Measurements from ENCODE around the gene BRIP1. TPM values are rescaled to one million over a fixed set of nuclear protein-coding genes. Genes with fewer than 3 reads are reported as not detected.

The BRIP1 gene
- total and polyA plus RNA-seq, 2 donors (not counting 1 experiment from before 2014, with no cell fraction given): 4.0 to 8.1 TPM

- no peaks in the 10 kb centered on the region for H3K9me3 ChIP-seq (ENCODE audit: control insufficient read depth, insufficient read depth, low read depth, low read length)
- no peaks in the 10 kb centered on the region for H4K20me1 ChIP-seq (ENCODE audit: control insufficient read depth, extremely low read depth, insufficient read depth, low read length)
- no peak overlapping the region for H3K27ac ChIP-seq (ENCODE audit: insufficient read depth, low read length)
- H3K79me2 ChIP-seq (ENCODE audit: control insufficient read depth, insufficient read depth, low read length): no peaks in the 10 kb centered on the region
- no peak overlapping the region for H3K4me3 ChIP-seq (replicated peaks in 1 of 4; ENCODE audit: control extremely low read depth in 1 of 4, insufficient read depth in 1 of 4, low read depth in 3 of 4, low read length in 4 of 4)
- no peak overlapping the region for H2AFZ ChIP-seq (ENCODE audit: low read length)
- H3K36me3 ChIP-seq (ENCODE audit: control insufficient read depth, insufficient read depth, low read length): no peaks in the 10 kb centered on the region
- no peak overlapping the region for H3K4me2 ChIP-seq (ENCODE audit: extremely low read depth, insufficient read depth, low read length)
- H3K9ac ChIP-seq (ENCODE audit: insufficient read depth, low read length): no peak overlapping the region
- TF ChIP-seq, protein P1, sequence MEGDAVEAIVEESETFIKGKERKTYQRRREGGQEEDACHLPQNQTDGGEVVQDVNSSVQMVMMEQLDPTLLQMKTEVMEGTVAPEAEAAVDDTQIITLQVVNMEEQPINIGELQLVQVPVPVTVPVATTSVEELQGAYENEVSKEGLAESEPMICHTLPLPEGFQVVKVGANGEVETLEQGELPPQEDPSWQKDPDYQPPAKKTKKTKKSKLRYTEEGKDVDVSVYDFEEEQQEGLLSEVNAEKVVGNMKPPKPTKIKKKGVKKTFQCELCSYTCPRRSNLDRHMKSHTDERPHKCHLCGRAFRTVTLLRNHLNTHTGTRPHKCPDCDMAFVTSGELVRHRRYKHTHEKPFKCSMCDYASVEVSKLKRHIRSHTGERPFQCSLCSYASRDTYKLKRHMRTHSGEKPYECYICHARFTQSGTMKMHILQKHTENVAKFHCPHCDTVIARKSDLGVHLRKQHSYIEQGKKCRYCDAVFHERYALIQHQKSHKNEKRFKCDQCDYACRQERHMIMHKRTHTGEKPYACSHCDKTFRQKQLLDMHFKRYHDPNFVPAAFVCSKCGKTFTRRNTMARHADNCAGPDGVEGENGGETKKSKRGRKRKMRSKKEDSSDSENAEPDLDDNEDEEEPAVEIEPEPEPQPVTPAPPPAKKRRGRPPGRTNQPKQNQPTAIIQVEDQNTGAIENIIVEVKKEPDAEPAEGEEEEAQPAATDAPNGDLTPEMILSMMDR (conservative IDR thresholded peaks at IDR 0.05 in 1 of 2, IDR thresholded peaks at IDR 0.05 in 1 of 2; ENCODE audit: low read depth in 1 of 2, low read length in 2 of 2): no peak
- no peak for TF ChIP-seq EZH2 (IDR thresholded peaks at IDR 0.05; ENCODE audit: low read length, missing control alignments)
- DNase-seq (ENCODE audit: low read depth in 2 of 2): no peak
- H3K4me1 ChIP-seq (ENCODE audit: control insufficient read depth, extremely low read depth, insufficient read depth, low read length): no peaks in the 10 kb centered on the region
- H3K27me3 ChIP-seq (ENCODE audit: control insufficient read depth, insufficient read depth, low read length): no peaks in the 10 kb centered on the region
Measured at GRCh38 chr17:61734466-61734865, 128.9 kb downstream of the BRIP1 start.

- no peaks in the 10 kb centered on the region for H4K20me1 ChIP-seq (ENCODE audit: control insufficient read depth, extremely low read depth, insufficient read depth, low read length)
- no peak overlapping the region for H3K4me3 ChIP-seq (replicated peaks in 1 of 4; ENCODE audit: control extremely low read depth in 1 of 4, insufficient read depth in 1 of 4, low read depth in 3 of 4, low read length in 4 of 4)
- TF ChIP-seq, protein P1 (conservative IDR thresholded peaks at IDR 0.05 in 1 of 2, IDR thresholded peaks at IDR 0.05 in 1 of 2; ENCODE audit: low read depth in 1 of 2, low read length in 2 of 2): no peak
- TF ChIP-seq EZH2 (IDR thresholded peaks at IDR 0.05; ENCODE audit: low read length, missing control alignments): no peak
- H3K4me2 ChIP-seq (ENCODE audit: extremely low read depth, insufficient read depth, low read length): no peak overlapping the region
- DNase-seq (ENCODE audit: low read depth in 2 of 2): no peak
- no peaks in the 10 kb centered on the region for H3K9me3 ChIP-seq (ENCODE audit: control insufficient read depth, insufficient read depth, low read depth, low read length)
- H2AFZ ChIP-seq (ENCODE audit: low read length): no peak overlapping the region
- no peaks in the 10 kb centered on the region for H3K27me3 ChIP-seq (ENCODE audit: control insufficient read depth, insufficient read depth, low read length)
- no peaks in the 10 kb centered on the region for H3K79me2 ChIP-seq (ENCODE audit: control insufficient read depth, insufficient read depth, low read length)
- H3K36me3 ChIP-seq (ENCODE audit: control insufficient read depth, insufficient read depth, low read length): no peaks in the 10 kb centered on the region
- H3K9ac ChIP-seq (ENCODE audit: insufficient read depth, low read length): no peak overlapping the region
- no peak overlapping the region for H3K27ac ChIP-seq (ENCODE audit: insufficient read depth, low read length)
- H3K4me1 ChIP-seq (ENCODE audit: control insufficient read depth, extremely low read depth, insufficient read depth, low read length): no peaks in the 10 kb centered on the region
Measured at GRCh38 chr17:61734012-61734411, 129.3 kb downstream of the BRIP1 start.

GRCh38 chr17:61733021-61733420 is 130.3 kb downstream of the BRIP1 start:
- Histone ChIP-seq H3K27ac (ENCODE audit: insufficient read depth, low read length) (no peak overlapping the region), H3K4me3 (replicated peaks in 1 of 4; ENCODE audit: control extremely low read depth in 1 of 4, insufficient read depth in 1 of 4, low read depth in 3 of 4, low read length in 4 of 4) (no peak overlapping the region), H4K20me1 (ENCODE audit: control insufficient read depth, extremely low read depth, insufficient read depth, low read length) (no peaks in the 10 kb centered on the region), H3K9me3 (ENCODE audit: control insufficient read depth, insufficient read depth, low read depth, low read length) (no peaks in the 10 kb centered on the region), H3K4me1 (ENCODE audit: control insufficient read depth, extremely low read depth, insufficient read depth, low read length) (no peaks in the 10 kb centered on the region), H3K27me3 (ENCODE audit: control insufficient read depth, insufficient read depth, low read length) (no peaks in the 10 kb centered on the region), H3K36me3 (ENCODE audit: control insufficient read depth, insufficient read depth, low read length) (no peaks in the 10 kb centered on the region), H3K79me2 (ENCODE audit: control insufficient read depth, insufficient read depth, low read length) (no peaks in the 10 kb centered on the region), H2AFZ (ENCODE audit: low read length) (no peak overlapping the region), H3K4me2 (ENCODE audit: extremely low read depth, insufficient read depth, low read length) (no peak overlapping the region), H3K9ac (ENCODE audit: insufficient read depth, low read length) (no peak overlapping the region)
- no peak for DNase-seq (ENCODE audit: low read depth in 2 of 2)
- TF ChIP-seq, protein P1 (conservative IDR thresholded peaks at IDR 0.05 in 1 of 2, IDR thresholded peaks at IDR 0.05 in 1 of 2; ENCODE audit: low read depth in 1 of 2, low read length in 2 of 2): no peak
- TF ChIP-seq EZH2 (IDR thresholded peaks at IDR 0.05; ENCODE audit: low read length, missing control alignments): no peak
